ENCODE data around the gene LGMN. TPM values are rescaled to one million over a fixed set of nuclear protein-coding genes. Genes with fewer than 3 reads are reported as not detected.

LGMN gene
- total RNA-seq, 1 experiment from 2014 or later = 48.8 TPM

GRCh38 chr14:92711976-92712653 lies 36.3 kb downstream of the LGMN start:
- TF ChIP-seq EZH2 (IDR thresholded peaks at IDR 0.05; ENCODE audit: low read depth) (no peak), CTCF (conservative IDR thresholded peaks at IDR 0.05) (no peak)
- Histone ChIP-seq H3K9me3 (ENCODE audit: insufficient read depth, low read depth) (no peaks in the 10 kb centered on the region), H3K4me2 (no peak overlapping the region), H4K20me1 (ENCODE audit: insufficient read depth) (no peaks in the 10 kb centered on the region), H3K27me3 (ENCODE audit: insufficient read depth, low read depth) (no peaks in the 10 kb centered on the region), H3K4me1 (replicated peaks; ENCODE audit: insufficient read depth) (peaks cover 12% of the 10 kb centered on the region), H3K36me3 (ENCODE audit: low read depth) (no peaks in the 10 kb centered on the region), H3K27ac (no peak overlapping the region), H3K79me2 (ENCODE audit: low read depth) (no peaks in the 10 kb centered on the region), H3K9me2 (ENCODE audit: insufficient read depth) (no peaks in the 10 kb centered on the region), H3K4me3 (no peak overlapping the region), H2AFZ (no peak overlapping the region), H3F3A (ENCODE audit: insufficient read depth, low read depth) (no peaks in the 10 kb centered on the region)
- no peak for DNase-seq
- ChIA-PET POLR2A (ENCODE audit: unreplicated experiment) (no interaction called here), CTCF (no interaction called here)
- intact Hi-C loops (cut with micrococcal nuclease; ENCODE audit: unreplicated experiment) = no loop called here
- no TSS peak for BruUV-seq (replicated peaks)

- H3K27ac ChIP-seq = no peak overlapping the region
- CTCF ChIA-PET = no interaction called here
These were observed 38.5 kb downstream of the LGMN start for GRCh38 chr14:92710001-92710341.

GRCh38 chr14:92709340-92710000 lies 39.0 kb downstream of the LGMN start:
- POLR2A ChIA-PET (ENCODE audit: unreplicated experiment) = interaction anchor here (0.7 kb wide), 1 partner anchor 84 kb away, joined by 14 read pairs; no protein-coding TSS in a partner anchor
- Histone ChIP-seq H3K4me2 (no peak overlapping the region), H3K27ac (peak overlapping the region; percentile 25; the same call in 1 of the 2 replicates), H3K4me1 (replicated peaks; ENCODE audit: insufficient read depth) (peaks cover 12% of the 10 kb centered on the region), H3K79me2 (ENCODE audit: low read depth) (no peaks in the 10 kb centered on the region), H3K27me3 (ENCODE audit: insufficient read depth, low read depth) (no peaks in the 10 kb centered on the region), H3K9me3 (ENCODE audit: insufficient read depth, low read depth) (no peaks in the 10 kb centered on the region), H4K20me1 (ENCODE audit: insufficient read depth) (no peaks in the 10 kb centered on the region), H3K4me3 (no peak overlapping the region), H2AFZ (no peak overlapping the region), H3K9me2 (ENCODE audit: insufficient read depth) (no peaks in the 10 kb centered on the region), H3F3A (ENCODE audit: insufficient read depth, low read depth) (no peaks in the 10 kb centered on the region), H3K36me3 (ENCODE audit: low read depth) (no peaks in the 10 kb centered on the region)
- BruUV-seq (replicated peaks) = no TSS peak
- DNase-seq = no peak
- intact Hi-C loops (cut with micrococcal nuclease; ENCODE audit: unreplicated experiment) = no loop called here
- CTCF ChIA-PET = interaction anchor here (0.6 to 0.7 kb wide), 2 partner anchors 16 to 101 kb away, joined by 3 read pairs; no protein-coding TSS in a partner anchor
- TF ChIP-seq EZH2 (IDR thresholded peaks at IDR 0.05; ENCODE audit: low read depth) = no peak
- no peak for TF ChIP-seq CTCF (conservative IDR thresholded peaks at IDR 0.05)

More at GRCh38 chr14:92710001-92710341, 38.5 kb downstream of the LGMN start:
- POLR2A ChIA-PET (ENCODE audit: unreplicated experiment) = no interaction called here
- intact Hi-C loops (cut with micrococcal nuclease; ENCODE audit: unreplicated experiment) = no loop called here
- H2AFZ ChIP-seq = no peak overlapping the region
- H3K79me2 ChIP-seq (ENCODE audit: low read depth) = no peaks in the 10 kb centered on the region
- H3K9me3 ChIP-seq (ENCODE audit: insufficient read depth, low read depth) = no peaks in the 10 kb centered on the region
- no peaks in the 10 kb centered on the region for H4K20me1 ChIP-seq (ENCODE audit: insufficient read depth)
- H3K27me3 ChIP-seq (ENCODE audit: insufficient read depth, low read depth) = no peaks in the 10 kb centered on the region
- no peaks in the 10 kb centered on the region for H3F3A ChIP-seq (ENCODE audit: insufficient read depth, low read depth)
- H3K4me3 ChIP-seq = no peak overlapping the region
- no peak for TF ChIP-seq EZH2 (IDR thresholded peaks at IDR 0.05; ENCODE audit: low read depth)
- TF ChIP-seq CTCF (conservative IDR thresholded peaks at IDR 0.05) = no peak
- H3K4me2 ChIP-seq = no peak overlapping the region
- DNase-seq = no peak
- H3K9me2 ChIP-seq (ENCODE audit: insufficient read depth) = no peaks in the 10 kb centered on the region
- no TSS peak for BruUV-seq (replicated peaks)
- H3K36me3 ChIP-seq (ENCODE audit: low read depth) = no peaks in the 10 kb centered on the region
- H3K4me1 ChIP-seq (replicated peaks; ENCODE audit: insufficient read depth) = peaks cover 12% of the 10 kb centered on the region

Measured in PC-9 (cell line).